Measurements from ENCODE around the gene GNLY.

GNLY gene

GRCh38 chr2:85730686-85731230 lies 36.6 kb downstream of the GNLY start:
- no peak for DNase-seq

- DNase-seq: no peak
Measured at GRCh38 chr2:85731606-85732005, 37.4 kb downstream of the GNLY start.

- no peak for DNase-seq
Measured at GRCh38 chr2:85732467-85733120, 38.4 kb downstream of the GNLY start.

- no peak for DNase-seq
Measured at GRCh38 chr2:85733121-85733960, 39.2 kb downstream of the GNLY start.

GRCh38 chr2:85734015-85734414 lies 39.9 kb downstream of the GNLY start:
- DNase-seq: no peak

GRCh38 chr2:85734942-85735608 lies 40.9 kb downstream of the GNLY start:
- DNase-seq: no peak

GRCh38 chr2:85735691-85736090 lies 41.5 kb downstream of the GNLY start:
- DNase-seq: no peak

- no peak for DNase-seq
Measured at GRCh38 chr2:85736456-85737355, 42.5 kb downstream of the GNLY start.

GRCh38 chr2:85737481-85737880 lies 43.3 kb downstream of the GNLY start:
- DNase-seq: no peak

GRCh38 chr2:85737961-85738360 lies 43.8 kb downstream of the GNLY start:
- no peak for DNase-seq

- no peak for DNase-seq
Measured at GRCh38 chr2:85740193-85740592, 46.0 kb downstream of the GNLY start.

- DNase-seq: no peak
Measured at GRCh38 chr2:85741211-85741832, 47.2 kb downstream of the GNLY start.

GRCh38 chr2:85741833-85742455 lies 47.8 kb downstream of the GNLY start:
- peak; percentile 87 for DNase-seq

GRCh38 chr2:85743304-85743978 lies 49.3 kb downstream of the GNLY start:
- DNase-seq: no peak

- no peak for DNase-seq
Measured at GRCh38 chr2:85744055-85744454, 49.9 kb downstream of the GNLY start.

- peak; percentile 57 for DNase-seq
Measured at GRCh38 chr2:85744741-85745601, 50.8 kb downstream of the GNLY start.

GRCh38 chr2:85745619-85746018 lies 51.5 kb downstream of the GNLY start:
- no peak for DNase-seq

- DNase-seq: no peak
Measured at GRCh38 chr2:85746321-85747004, 52.3 kb downstream of the GNLY start.

- no peak for DNase-seq
Measured at GRCh38 chr2:85747441-85747840, 53.3 kb downstream of the GNLY start.
